ENCODE results near the gene ECE1. TPM values are rescaled to one million over a fixed set of nuclear protein-coding genes. Genes with fewer than 3 reads are reported as not detected.

Gene ECE1
- total and polyA plus RNA-seq, 5 donors from 2014 or later: 25.7 to 140 (median 28.6) TPM

DNA sequence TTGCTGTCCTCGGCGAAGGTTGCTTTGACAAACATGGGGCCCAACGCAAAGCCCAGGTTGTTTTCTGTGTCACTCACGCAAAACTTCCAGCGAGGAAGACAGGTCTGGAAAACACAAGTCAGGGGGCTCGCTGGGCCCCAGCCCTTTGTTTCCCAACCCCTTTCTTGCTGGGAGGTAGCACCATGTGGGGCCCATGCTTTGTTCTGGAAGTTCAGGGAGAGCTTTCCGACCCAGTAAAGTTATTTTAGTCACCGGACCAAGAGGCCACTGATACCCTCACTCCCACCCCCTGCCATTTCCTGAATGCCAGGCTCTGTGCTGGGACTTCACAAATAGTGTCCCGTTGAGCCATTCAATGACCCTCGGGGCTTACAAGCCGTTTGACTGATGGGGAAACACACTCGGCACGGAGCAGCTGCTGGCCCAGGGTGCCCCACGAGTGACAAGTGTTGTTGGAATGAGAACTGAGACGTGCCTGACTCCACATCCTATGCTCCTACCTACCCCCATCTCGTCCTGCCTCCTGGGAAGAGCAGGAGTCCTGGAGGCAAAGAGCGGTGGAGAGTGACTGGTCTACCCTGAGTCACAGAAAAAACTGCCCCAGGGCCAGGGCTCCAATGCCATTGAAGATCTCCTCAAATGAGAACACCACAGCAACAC lies 52.0 kb downstream of the ECE1 start:
- no peaks in the 10 kb centered on the region for H3K4me1 Mint-ChIP-seq
- no peaks in the 10 kb centered on the region for H3K9me3 Mint-ChIP-seq
- no peaks in the 10 kb centered on the region for H3K27me3 Mint-ChIP-seq
- Histone ChIP-seq H3K27ac (ENCODE audit: insufficient read depth, low read length, poor library complexity, severe bottlenecking) (no peak overlapping the region), H3K9me3 (ENCODE audit: control insufficient read depth in 2 of 2, low read length in 2 of 2) (no peaks in the 10 kb centered on the region), H3K36me3 (ENCODE audit: control insufficient read depth, insufficient read depth, low read length) (peaks cover 89% of the 10 kb centered on the region), H3K4me3 (ENCODE audit: low read depth, low read length) (no peak overlapping the region), H3K4me1 (ENCODE audit: control insufficient read depth, insufficient read depth, low read length, poor library complexity, severe bottlenecking) (no peaks in the 10 kb centered on the region), H3K27me3 (ENCODE audit: control insufficient read depth, insufficient read depth, low read length) (no peaks in the 10 kb centered on the region)
- no peak for DNase-seq
- H3K36me3 Mint-ChIP-seq: peaks cover 24% of the 10 kb centered on the region
- ATAC-seq (ENCODE audit: low read depth in 2 of 2): no peak
- no peak overlapping the region for H3K27ac Mint-ChIP-seq
- no peak overlapping the region for H3K4me3 Mint-ChIP-seq

DNA sequence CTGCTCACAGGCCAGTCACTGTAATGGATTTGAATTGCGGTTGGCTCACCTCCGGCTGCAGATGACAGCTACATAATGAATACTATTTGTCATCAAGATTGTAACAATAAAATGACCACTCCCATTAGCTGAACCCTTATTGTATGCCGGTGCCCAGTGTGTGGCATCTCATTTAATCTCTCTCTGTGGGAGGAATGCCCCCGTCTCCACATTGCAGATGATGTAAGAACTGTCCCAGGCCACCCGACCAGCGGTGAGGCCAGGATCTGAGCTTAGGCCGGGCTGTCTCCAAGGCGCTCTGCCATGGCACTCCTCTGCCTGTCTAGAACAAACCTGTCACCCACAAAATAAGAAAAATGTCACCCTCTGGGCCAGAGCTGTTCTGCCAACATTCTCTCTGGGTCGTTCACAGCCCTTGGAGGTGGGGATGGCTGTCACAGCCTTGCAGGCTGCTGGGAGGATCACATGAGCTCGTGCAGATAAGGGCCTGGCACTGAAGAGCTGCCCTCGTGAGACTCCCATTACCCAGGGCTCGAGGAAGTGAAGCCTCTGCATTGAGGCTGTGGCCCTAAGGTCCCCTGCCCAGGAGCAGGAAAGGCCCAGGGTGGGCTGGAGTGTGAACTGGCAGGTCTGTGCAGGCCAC lies 52.7 kb downstream of the ECE1 start:
- Mint-ChIP-seq H3K27ac (no peak overlapping the region), H3K27me3 (no peaks in the 10 kb centered on the region), H3K9me3 (no peaks in the 10 kb centered on the region), H3K4me1 (no peaks in the 10 kb centered on the region), H3K36me3 (peaks cover 24% of the 10 kb centered on the region), H3K4me3 (no peak overlapping the region)
- Histone ChIP-seq H3K36me3 (ENCODE audit: control insufficient read depth, insufficient read depth, low read length) (peaks cover 88% of the 10 kb centered on the region), H3K4me1 (ENCODE audit: control insufficient read depth, insufficient read depth, low read length, poor library complexity, severe bottlenecking) (no peaks in the 10 kb centered on the region), H3K27ac (ENCODE audit: insufficient read depth, low read length, poor library complexity, severe bottlenecking) (no peak overlapping the region), H3K4me3 (ENCODE audit: low read depth, low read length) (no peak overlapping the region), H3K9me3 (ENCODE audit: control insufficient read depth in 2 of 2, low read length in 2 of 2) (no peaks in the 10 kb centered on the region), H3K27me3 (ENCODE audit: control insufficient read depth, insufficient read depth, low read length) (no peaks in the 10 kb centered on the region)
- DNase-seq (no peak), ATAC-seq (ENCODE audit: low read depth in 2 of 2) (no peak)

DNA sequence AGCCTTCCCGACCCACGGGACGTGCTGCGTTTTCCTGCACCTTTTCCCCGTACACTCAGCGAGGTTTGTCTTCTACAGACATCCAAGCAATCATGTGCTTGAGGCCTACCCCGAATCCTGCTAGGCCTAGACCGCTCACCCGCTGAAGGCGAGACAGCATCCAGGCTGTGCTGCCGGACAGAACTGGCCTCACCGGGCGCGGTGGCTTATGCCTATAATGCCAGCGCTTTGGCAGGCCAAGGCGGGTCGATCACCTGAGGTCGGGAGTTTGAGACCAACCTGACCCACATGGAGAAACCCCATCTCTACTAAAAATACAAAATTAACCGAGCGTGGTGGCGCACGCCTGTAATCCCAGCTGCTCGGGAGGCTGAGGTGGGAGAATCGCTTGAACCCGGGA lies 54.1 kb downstream of the ECE1 start:
- Mint-ChIP-seq H3K27me3 (no peaks in the 10 kb centered on the region), H3K36me3 (peaks cover 25% of the 10 kb centered on the region), H3K27ac (no peak overlapping the region)

DNA sequence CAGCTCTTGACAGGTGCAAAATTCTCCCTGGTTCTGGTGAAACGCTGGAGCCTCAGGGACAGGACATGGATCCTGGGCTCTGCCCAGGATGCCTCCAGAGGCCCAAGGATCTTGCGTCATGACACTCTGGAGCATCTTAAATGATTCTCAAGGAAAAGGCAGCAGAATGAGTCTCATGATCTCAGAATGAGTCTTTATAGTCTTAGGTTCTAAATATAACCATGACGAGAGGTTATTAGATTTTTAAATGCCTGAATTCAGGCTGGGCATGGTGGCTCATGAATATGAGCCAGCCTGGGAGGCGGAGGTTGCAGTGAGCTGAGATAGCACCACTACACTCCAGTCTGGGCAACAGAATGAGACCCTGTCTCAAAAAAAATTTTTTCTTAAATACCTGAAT lies 55.5 kb downstream of the ECE1 start:
- no peaks in the 10 kb centered on the region for H3K9me3 ChIP-seq (ENCODE audit: control insufficient read depth in 2 of 2, low read length in 2 of 2)
- H3K27me3 Mint-ChIP-seq: no peaks in the 10 kb centered on the region
- no peaks in the 10 kb centered on the region for H3K4me1 ChIP-seq (ENCODE audit: control insufficient read depth, insufficient read depth, low read length, poor library complexity, severe bottlenecking)
- DNase-seq: no peak
- H3K27me3 ChIP-seq (ENCODE audit: control insufficient read depth, insufficient read depth, low read length): no peaks in the 10 kb centered on the region
- no peak for ATAC-seq (ENCODE audit: low read depth in 2 of 2)
- H3K27ac Mint-ChIP-seq: no peak overlapping the region
- H3K27ac ChIP-seq (ENCODE audit: insufficient read depth, low read length, poor library complexity, severe bottlenecking): no peak overlapping the region
- peaks cover 0 to 3% (median 0%) of the 10 kb centered on the region in 4 donors for H3K4me1 Mint-ChIP-seq
- no peak overlapping the region for H3K4me3 Mint-ChIP-seq
- peaks cover 32% of the 10 kb centered on the region for H3K36me3 Mint-ChIP-seq
- H3K36me3 ChIP-seq (ENCODE audit: control insufficient read depth, insufficient read depth, low read length): peaks cover 75% of the 10 kb centered on the region
- no peaks in the 10 kb centered on the region for H3K9me3 Mint-ChIP-seq
- H3K4me3 ChIP-seq (ENCODE audit: low read depth, low read length): no peak overlapping the region

More for the DNA sequence above, 54.1 kb downstream of the ECE1 start:
- Mint-ChIP-seq H3K4me1 (peaks cover 0 to 3% (median 0%) of the 10 kb centered on the region in 4 donors), H3K4me3 (no peak overlapping the region), H3K9me3 (no peaks in the 10 kb centered on the region)
- Histone ChIP-seq H3K4me1 (ENCODE audit: control insufficient read depth, insufficient read depth, low read length, poor library complexity, severe bottlenecking) (no peaks in the 10 kb centered on the region), H3K4me3 (ENCODE audit: low read depth, low read length) (no peak overlapping the region), H3K27ac (ENCODE audit: insufficient read depth, low read length, poor library complexity, severe bottlenecking) (no peak overlapping the region), H3K9me3 (ENCODE audit: control insufficient read depth in 2 of 2, low read length in 2 of 2) (no peaks in the 10 kb centered on the region), H3K27me3 (ENCODE audit: control insufficient read depth, insufficient read depth, low read length) (no peaks in the 10 kb centered on the region), H3K36me3 (ENCODE audit: control insufficient read depth, insufficient read depth, low read length) (peaks cover 75% of the 10 kb centered on the region)
- no peak for ATAC-seq (ENCODE audit: low read depth in 2 of 2)
- DNase-seq: no peak

DNA sequence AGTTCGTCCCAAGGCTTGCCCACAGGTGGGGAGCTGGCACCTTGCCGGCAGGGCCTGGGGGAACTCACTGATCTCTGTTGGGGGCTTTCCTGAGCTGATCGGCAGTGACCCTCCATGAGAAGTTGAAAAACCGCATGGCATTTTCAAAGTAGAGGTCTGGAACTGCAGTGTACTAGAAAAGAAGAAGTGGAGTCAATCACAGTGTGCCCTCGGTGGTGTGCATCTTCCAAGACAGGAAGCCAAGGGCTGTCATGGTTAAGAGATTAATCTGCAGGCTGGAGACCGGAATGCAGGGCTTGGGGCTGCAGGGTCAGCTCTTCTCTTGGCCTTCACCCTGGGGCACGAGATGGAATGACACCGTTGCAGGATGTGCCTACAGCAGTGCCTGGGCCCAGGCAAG lies 56.8 kb downstream of the ECE1 start:
- no peaks in the 10 kb centered on the region for H3K4me1 ChIP-seq (ENCODE audit: control insufficient read depth, insufficient read depth, low read length, poor library complexity, severe bottlenecking)
- Mint-ChIP-seq H3K27ac (no peak overlapping the region), H3K9me3 (no peaks in the 10 kb centered on the region), H3K4me1 (peaks cover 0 to 3% (median 0%) of the 10 kb centered on the region in 4 donors), H3K27me3 (no peaks in the 10 kb centered on the region), H3K4me3 (no peak overlapping the region), H3K36me3 (peaks cover 36% of the 10 kb centered on the region)
- peaks cover 70% of the 10 kb centered on the region for H3K36me3 ChIP-seq (ENCODE audit: control insufficient read depth, insufficient read depth, low read length)
- H3K9me3 ChIP-seq (ENCODE audit: control insufficient read depth in 2 of 2, low read length in 2 of 2): no peaks in the 10 kb centered on the region
- no peak for DNase-seq
- H3K4me3 ChIP-seq (ENCODE audit: low read depth, low read length): no peak overlapping the region
- H3K27ac ChIP-seq (ENCODE audit: insufficient read depth, low read length, poor library complexity, severe bottlenecking): no peak overlapping the region
- ATAC-seq (ENCODE audit: low read depth in 2 of 2): no peak
- H3K27me3 ChIP-seq (ENCODE audit: control insufficient read depth, insufficient read depth, low read length): no peaks in the 10 kb centered on the region

DNA sequence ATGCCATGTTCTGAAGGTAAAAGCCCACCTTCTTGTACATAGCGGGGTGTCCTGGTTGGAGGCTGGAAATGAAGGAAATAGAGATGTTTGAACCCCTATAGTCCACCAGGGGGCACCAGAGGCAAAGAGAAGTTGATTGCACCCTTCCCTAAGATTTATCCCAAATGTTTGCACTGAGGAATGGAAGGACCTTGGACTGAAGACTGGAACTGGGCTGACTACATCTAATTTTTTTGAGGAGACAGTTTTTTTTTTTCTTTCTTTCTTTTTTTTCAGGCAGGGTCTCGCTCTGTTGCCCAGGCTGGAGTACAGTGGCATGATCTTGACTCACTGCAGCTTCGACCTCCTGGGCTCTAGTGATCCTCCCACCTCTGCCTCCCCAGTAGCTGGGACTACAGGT lies 58.2 kb downstream of the ECE1 start:
- peak; percentile 28 to 53 (median 47) for DNase-seq
- Histone ChIP-seq H3K4me1 (ENCODE audit: control insufficient read depth, insufficient read depth, low read length, poor library complexity, severe bottlenecking) (no peaks in the 10 kb centered on the region), H3K4me3 (ENCODE audit: low read depth, low read length) (no peak overlapping the region), H3K9me3 (ENCODE audit: control insufficient read depth in 2 of 2, low read length in 2 of 2) (no peaks in the 10 kb centered on the region), H3K27ac (ENCODE audit: insufficient read depth, low read length, poor library complexity, severe bottlenecking) (no peak overlapping the region), H3K36me3 (ENCODE audit: control insufficient read depth, insufficient read depth, low read length) (peaks cover 69% of the 10 kb centered on the region), H3K27me3 (ENCODE audit: control insufficient read depth, insufficient read depth, low read length) (no peaks in the 10 kb centered on the region)
- H3K9me3 Mint-ChIP-seq: no peaks in the 10 kb centered on the region
- H3K4me1 Mint-ChIP-seq: peaks cover 0 to 5% (median 1%) of the 10 kb centered on the region in 4 donors
- H3K36me3 Mint-ChIP-seq: peaks cover 44% of the 10 kb centered on the region
- peak; percentile 41 to 43 for ATAC-seq (ENCODE audit: low read depth in 2 of 2)
- no peak overlapping the region for H3K27ac Mint-ChIP-seq
- no peak overlapping the region for H3K4me3 Mint-ChIP-seq
- H3K27me3 Mint-ChIP-seq: no peaks in the 10 kb centered on the region

DNA sequence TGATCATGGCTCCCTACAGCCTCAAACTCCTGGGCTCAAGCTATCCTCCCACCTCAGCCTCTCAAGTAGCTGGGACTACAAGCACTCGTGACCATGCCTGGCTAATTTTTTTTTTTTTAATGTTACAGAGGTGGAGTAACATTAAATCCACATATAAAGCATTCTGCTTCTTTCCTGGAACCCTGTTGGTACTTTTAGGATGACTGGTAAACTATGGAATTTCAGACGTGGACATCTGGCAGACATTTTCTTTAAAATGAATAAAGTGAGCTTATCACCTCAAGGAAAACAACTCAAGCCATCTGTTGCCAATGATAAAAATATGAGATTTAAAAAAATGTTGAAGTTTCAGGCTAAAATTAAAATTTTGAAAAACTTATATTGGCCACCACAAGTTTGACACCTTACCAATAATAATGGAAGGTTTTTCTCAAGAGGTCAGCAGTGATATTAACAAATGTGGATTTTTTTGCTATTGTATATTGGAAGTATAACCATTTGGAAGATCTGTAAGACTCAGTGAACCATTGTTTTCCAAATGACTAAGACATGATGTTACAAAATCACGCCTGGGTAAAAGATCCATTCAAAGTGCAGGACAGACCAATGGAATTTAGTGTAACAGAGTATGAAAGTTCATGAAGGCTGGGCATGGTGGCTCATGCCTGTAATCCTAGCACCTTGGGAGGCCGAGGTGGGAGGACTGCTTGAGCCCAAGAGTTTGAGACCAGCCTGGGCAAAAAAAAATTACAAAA lies 60.8 kb downstream of the ECE1 start:
- Histone ChIP-seq H3K36me3 (ENCODE audit: control insufficient read depth, insufficient read depth, low read length) (peaks cover 67% of the 10 kb centered on the region), H3K27me3 (ENCODE audit: control insufficient read depth, insufficient read depth, low read length) (no peaks in the 10 kb centered on the region), H3K4me1 (ENCODE audit: control insufficient read depth, insufficient read depth, low read length, poor library complexity, severe bottlenecking) (no peaks in the 10 kb centered on the region), H3K9me3 (ENCODE audit: control insufficient read depth in 2 of 2, low read length in 2 of 2) (no peaks in the 10 kb centered on the region), H3K27ac (ENCODE audit: insufficient read depth, low read length, poor library complexity, severe bottlenecking) (no peak overlapping the region), H3K4me3 (ENCODE audit: low read depth, low read length) (no peak overlapping the region)
- no peak overlapping the region for H3K4me3 Mint-ChIP-seq
- ATAC-seq (ENCODE audit: low read depth in 2 of 2): no peak
- H3K36me3 Mint-ChIP-seq: peaks cover 44% of the 10 kb centered on the region
- H3K27ac Mint-ChIP-seq: peak overlapping the region in 1 of 3 donors; percentile 42
- H3K9me3 Mint-ChIP-seq: no peaks in the 10 kb centered on the region
- DNase-seq: no peak
- no peaks in the 10 kb centered on the region for H3K27me3 Mint-ChIP-seq
- peaks cover 0 to 5% (median 1%) of the 10 kb centered on the region in 4 donors for H3K4me1 Mint-ChIP-seq

All from CD4-positive, CD25-positive, alpha-beta regulatory T cell (primary cell).